Measurements from ENCODE around the gene CLTCL1. TPM values are rescaled to one million over a fixed set of nuclear protein-coding genes. Genes with fewer than 3 reads are reported as not detected.
"Not testable (repeated sequence)": the region's sequence is repeated elsewhere in the genome, so short reads cannot be mapped to it uniquely, and the experiment has no call there.

The CLTCL1 gene
- total and polyA plus RNA-seq, 4 donors: 2.0 to 4.8 (median 2.6) TPM

DNA sequence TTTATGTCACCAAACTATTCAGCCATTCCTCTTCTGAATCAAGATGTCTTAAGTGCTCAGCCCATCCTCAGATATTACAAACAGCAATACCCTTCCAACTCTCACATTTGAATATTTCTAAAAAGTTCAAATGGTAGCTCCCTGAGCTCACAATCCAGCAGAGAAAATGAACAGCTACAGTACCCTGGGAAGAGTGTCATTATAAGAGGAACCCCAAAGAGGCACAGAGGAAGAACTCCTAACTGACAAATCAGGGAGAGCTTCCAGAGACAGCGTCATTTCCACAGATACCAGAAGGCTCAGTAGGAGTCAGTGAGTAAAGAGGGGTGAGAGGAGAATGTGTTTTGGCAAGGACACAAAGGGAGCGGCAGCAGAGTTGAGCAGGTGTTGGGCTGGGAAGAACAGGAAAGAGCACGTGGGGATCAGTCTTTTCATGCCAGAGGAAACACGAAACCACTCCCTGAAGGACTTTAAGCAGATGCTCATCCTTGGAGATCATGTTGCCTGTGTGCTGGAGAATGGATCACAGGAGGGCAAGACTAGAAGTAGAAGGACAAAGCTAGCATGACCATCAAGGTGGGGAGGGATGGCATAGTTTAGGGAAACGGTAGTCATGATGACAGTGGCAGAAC, 4.3 kb downstream of the CLTCL1 start:
- 84% methylated on average over 5 of the region's 5 CpGs for WGBS
- TF ChIP-seq, protein P1, sequence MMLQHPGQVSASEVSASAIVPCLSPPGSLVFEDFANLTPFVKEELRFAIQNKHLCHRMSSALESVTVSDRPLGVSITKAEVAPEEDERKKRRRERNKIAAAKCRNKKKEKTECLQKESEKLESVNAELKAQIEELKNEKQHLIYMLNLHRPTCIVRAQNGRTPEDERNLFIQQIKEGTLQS (IDR thresholded peaks at IDR 0.05): no peak
- TF ChIP-seq FOXA2 (IDR thresholded peaks at IDR 0.05) (no peak), EGR1 (IDR thresholded peaks at IDR 0.05; ENCODE audit: low read depth in 2 of 2) (no peak)
- TF ChIP-seq, protein P2, sequence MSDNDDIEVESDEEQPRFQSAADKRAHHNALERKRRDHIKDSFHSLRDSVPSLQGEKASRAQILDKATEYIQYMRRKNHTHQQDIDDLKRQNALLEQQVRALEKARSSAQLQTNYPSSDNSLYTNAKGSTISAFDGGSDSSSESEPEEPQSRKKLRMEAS (IDR thresholded peaks at IDR 0.05): no peak
- Histone ChIP-seq H3K9ac (ENCODE audit: low read depth in 1 of 2, low read length in 2 of 2) (no peak overlapping the region), H3K9me3 (ENCODE audit: control insufficient read depth in 4 of 4, low read length in 3 of 4) (no peaks in the 10 kb centered on the region), H3K4me1 (ENCODE audit: control insufficient read depth in 4 of 4, insufficient read depth in 4 of 4, low read length in 3 of 4) (peaks cover 3 to 13% (median 7%) of the 10 kb centered on the region in 4 donors), H3K4me3 (ENCODE audit: low read depth in 1 of 3, low read length in 3 of 3) (no peak overlapping the region), H3K27me3 (ENCODE audit: control insufficient read depth in 4 of 4, insufficient read depth in 4 of 4, low read length in 3 of 4) (no peaks in the 10 kb centered on the region), H3K36me3 (ENCODE audit: control insufficient read depth in 4 of 4, insufficient read depth in 3 of 4, low read depth in 1 of 4, low read length in 3 of 4) (no peaks in the 10 kb centered on the region), H3K27ac (ENCODE audit: low read depth in 1 of 2, low read length in 2 of 2) (no peak overlapping the region)
- no peak for DNase-seq (ENCODE audit: low spot score)

DNA sequence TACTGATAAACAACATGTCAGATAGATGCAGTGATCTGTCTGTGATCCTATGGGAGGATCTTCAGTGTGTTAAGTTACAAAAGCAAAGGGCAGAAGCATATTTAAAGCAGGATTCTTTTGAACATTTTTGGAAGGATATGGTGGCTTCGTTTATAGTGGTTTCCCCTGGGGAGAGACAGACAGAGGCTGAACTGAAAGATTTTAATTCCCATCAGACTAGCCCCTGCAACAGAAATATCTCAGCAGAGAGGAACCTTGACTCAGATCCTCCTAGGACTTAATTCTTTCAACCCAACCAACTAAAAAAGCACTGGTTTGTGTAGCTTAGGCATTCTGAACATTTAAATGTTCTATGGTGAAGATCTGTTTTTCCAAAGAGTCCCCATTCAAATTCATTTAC, 5.7 kb downstream of the CLTCL1 start:
- no peak overlapping the region for H3K4me3 ChIP-seq (ENCODE audit: low read depth in 1 of 3, low read length in 3 of 3)
- no peak overlapping the region for H3K27ac ChIP-seq (ENCODE audit: low read depth in 1 of 2, low read length in 2 of 2)
- no peaks in the 10 kb centered on the region for H3K36me3 ChIP-seq (ENCODE audit: control insufficient read depth in 4 of 4, insufficient read depth in 3 of 4, low read depth in 1 of 4, low read length in 3 of 4)
- peaks cover 3 to 5% (median 5%) of the 10 kb centered on the region in 4 donors for H3K4me1 ChIP-seq (ENCODE audit: control insufficient read depth in 4 of 4, insufficient read depth in 4 of 4, low read length in 3 of 4)
- no peaks in the 10 kb centered on the region for H3K27me3 ChIP-seq (ENCODE audit: control insufficient read depth in 4 of 4, insufficient read depth in 4 of 4, low read length in 3 of 4)
- H3K9me3 ChIP-seq (ENCODE audit: control insufficient read depth in 4 of 4, low read length in 3 of 4): no peaks in the 10 kb centered on the region
- 77% methylated on average over 1 of the region's 1 CpG for WGBS
- no peak for DNase-seq (ENCODE audit: low spot score)
- no peak overlapping the region for H3K9ac ChIP-seq (ENCODE audit: low read depth in 1 of 2, low read length in 2 of 2)
- TF ChIP-seq TAF1 (conservative IDR thresholded peaks at IDR 0.05) (no peak), FOXA2 (IDR thresholded peaks at IDR 0.05) (no peak), HNF4A (conservative IDR thresholded peaks at IDR 0.05) (no peak), GABPA (IDR thresholded peaks at IDR 0.05 in 1 of 2, conservative IDR thresholded peaks at IDR 0.05 in 1 of 2) (no peak), SP1 (IDR thresholded peaks at IDR 0.05) (no peak)
- TF ChIP-seq, protein P3, sequence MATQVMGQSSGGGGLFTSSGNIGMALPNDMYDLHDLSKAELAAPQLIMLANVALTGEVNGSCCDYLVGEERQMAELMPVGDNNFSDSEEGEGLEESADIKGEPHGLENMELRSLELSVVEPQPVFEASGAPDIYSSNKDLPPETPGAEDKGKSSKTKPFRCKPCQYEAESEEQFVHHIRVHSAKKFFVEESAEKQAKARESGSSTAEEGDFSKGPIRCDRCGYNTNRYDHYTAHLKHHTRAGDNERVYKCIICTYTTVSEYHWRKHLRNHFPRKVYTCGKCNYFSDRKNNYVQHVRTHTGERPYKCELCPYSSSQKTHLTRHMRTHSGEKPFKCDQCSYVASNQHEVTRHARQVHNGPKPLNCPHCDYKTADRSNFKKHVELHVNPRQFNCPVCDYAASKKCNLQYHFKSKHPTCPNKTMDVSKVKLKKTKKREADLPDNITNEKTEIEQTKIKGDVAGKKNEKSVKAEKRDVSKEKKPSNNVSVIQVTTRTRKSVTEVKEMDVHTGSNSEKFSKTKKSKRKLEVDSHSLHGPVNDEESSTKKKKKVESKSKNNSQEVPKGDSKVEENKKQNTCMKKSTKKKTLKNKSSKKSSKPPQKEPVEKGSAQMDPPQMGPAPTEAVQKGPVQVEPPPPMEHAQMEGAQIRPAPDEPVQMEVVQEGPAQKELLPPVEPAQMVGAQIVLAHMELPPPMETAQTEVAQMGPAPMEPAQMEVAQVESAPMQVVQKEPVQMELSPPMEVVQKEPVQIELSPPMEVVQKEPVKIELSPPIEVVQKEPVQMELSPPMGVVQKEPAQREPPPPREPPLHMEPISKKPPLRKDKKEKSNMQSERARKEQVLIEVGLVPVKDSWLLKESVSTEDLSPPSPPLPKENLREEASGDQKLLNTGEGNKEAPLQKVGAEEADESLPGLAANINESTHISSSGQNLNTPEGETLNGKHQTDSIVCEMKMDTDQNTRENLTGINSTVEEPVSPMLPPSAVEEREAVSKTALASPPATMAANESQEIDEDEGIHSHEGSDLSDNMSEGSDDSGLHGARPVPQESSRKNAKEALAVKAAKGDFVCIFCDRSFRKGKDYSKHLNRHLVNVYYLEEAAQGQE (IDR thresholded peaks at IDR 0.05): no peak
- TF ChIP-seq, protein P1 (IDR thresholded peaks at IDR 0.05): no peak
- TF ChIP-seq, protein P4, sequence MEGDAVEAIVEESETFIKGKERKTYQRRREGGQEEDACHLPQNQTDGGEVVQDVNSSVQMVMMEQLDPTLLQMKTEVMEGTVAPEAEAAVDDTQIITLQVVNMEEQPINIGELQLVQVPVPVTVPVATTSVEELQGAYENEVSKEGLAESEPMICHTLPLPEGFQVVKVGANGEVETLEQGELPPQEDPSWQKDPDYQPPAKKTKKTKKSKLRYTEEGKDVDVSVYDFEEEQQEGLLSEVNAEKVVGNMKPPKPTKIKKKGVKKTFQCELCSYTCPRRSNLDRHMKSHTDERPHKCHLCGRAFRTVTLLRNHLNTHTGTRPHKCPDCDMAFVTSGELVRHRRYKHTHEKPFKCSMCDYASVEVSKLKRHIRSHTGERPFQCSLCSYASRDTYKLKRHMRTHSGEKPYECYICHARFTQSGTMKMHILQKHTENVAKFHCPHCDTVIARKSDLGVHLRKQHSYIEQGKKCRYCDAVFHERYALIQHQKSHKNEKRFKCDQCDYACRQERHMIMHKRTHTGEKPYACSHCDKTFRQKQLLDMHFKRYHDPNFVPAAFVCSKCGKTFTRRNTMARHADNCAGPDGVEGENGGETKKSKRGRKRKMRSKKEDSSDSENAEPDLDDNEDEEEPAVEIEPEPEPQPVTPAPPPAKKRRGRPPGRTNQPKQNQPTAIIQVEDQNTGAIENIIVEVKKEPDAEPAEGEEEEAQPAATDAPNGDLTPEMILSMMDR (IDR thresholded peaks at IDR 0.05; ENCODE audit: low read depth, low read length, missing input control): no peak

DNA sequence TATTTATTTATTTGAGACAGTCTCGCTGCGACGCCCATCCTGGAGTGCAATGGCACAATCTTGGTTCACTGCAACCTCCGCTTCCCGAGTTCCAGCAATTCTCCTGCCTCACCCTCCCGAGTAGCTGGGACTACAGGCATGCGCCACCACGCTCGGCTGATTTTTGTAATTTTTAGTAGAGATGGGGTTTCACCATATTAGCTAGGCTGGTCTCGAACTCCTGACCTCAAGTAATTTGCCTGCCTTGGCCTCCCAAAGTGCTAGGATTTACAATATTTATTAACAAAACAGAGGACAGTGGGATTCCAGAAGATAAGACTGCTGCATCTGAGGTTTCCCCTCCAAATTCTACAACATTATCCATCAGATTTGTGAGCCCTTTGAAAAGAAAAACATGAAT, 12.4 kb downstream of the CLTCL1 start:
- not testable (repeated sequence) for H3K27ac ChIP-seq (ENCODE audit: low read depth in 1 of 2, low read length in 2 of 2); DNase-seq (ENCODE audit: low spot score); H3K9ac ChIP-seq (ENCODE audit: low read depth in 1 of 2, low read length in 2 of 2); H3K27me3 ChIP-seq (ENCODE audit: control insufficient read depth in 4 of 4, insufficient read depth in 4 of 4, low read length in 3 of 4); H3K36me3 ChIP-seq (ENCODE audit: control insufficient read depth in 4 of 4, insufficient read depth in 3 of 4, low read depth in 1 of 4, low read length in 3 of 4); H3K4me3 ChIP-seq (ENCODE audit: low read depth in 1 of 3, low read length in 3 of 3); H3K9me3 ChIP-seq (ENCODE audit: control insufficient read depth in 4 of 4, low read length in 3 of 4); H3K4me1 ChIP-seq (ENCODE audit: control insufficient read depth in 4 of 4, insufficient read depth in 4 of 4, low read length in 3 of 4)
- WGBS: 98% methylated on average over 10 of the region's 10 CpGs

All from liver (tissue), 9 donors.